Astrocyte of the cerebellum (primary cell): ENCODE results near the gene KRT86.
"Not testable (repeated sequence)": the region's sequence is repeated elsewhere in the genome, so short reads cannot be mapped to it uniquely, and the experiment has no call there.

ENCODE experiments used
- DNase-seq: peaks from one replicate; pipeline ENCODE4 v3.0.0-alpha.2; 2011; ENCODE audit warnings: low read depth
- H3K4me3 ChIP-seq: 2 replicates; pipeline ENCODE4 v1.5.1; 2011; ENCODE audit warnings: mild to moderate bottlenecking, low read depth, low read length, moderate library complexity
- in situ Hi-C: cut with HindIII; loops from 2 replicates; pipeline ENCODE4 v1.10.0; 2017; ENCODE audit warnings: low sequenced_read_pairs
- TF ChIP-seq, protein P1 (sequence below): IDR thresholded peaks from 2 replicates; pipeline ENCODE4 v1.5.1; 2012; ENCODE audit warnings: low read length, low read depth, moderate library complexity, mild to moderate bottlenecking; ENCODE audit errors: missing control alignments

KRT86 gene

DNA sequence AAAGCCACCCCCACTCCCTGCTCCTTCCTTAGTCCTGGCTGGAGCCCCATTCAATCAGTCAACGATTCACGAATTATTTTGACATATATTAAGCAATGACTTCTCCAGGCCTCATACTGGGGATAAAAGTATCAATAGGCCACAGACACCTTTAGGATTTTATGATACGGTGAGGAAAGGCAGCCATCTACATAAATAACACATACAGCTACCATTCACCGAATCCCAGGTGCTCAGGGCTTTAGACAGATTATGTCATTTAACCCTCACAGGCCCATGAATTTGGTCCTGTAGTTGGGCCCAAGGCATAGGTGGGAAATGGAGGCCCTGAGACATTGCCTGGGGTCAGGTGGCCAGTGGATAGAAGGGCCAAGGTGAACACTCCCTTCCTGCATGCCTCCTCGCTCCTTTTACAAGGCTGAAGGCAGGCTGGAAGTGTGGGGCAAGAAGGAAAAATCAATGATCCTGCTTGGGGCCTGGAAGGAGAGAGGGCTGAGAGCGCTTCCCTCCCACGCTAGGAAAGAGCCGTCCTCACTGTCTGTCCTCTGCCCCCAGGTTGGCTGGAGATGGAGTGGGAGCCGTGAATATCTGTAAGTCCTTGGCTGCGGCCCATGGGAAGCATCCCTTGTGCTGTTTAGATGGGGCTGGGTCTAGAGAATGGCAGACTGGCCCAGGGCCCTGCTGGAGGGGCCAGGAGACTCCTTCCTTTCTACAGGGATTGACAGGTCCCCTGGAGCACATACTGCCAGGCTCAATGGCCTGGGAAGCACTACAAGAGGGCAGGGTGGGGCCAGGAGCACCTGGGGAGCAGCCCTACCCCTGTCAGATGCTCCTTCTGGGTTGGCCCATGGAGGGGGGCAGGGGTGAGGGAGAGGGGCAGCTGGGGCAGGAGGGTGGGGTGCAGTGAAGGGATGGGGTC lies 26.6 kb upstream of the KRT86 start:
- TF ChIP-seq, protein P1, sequence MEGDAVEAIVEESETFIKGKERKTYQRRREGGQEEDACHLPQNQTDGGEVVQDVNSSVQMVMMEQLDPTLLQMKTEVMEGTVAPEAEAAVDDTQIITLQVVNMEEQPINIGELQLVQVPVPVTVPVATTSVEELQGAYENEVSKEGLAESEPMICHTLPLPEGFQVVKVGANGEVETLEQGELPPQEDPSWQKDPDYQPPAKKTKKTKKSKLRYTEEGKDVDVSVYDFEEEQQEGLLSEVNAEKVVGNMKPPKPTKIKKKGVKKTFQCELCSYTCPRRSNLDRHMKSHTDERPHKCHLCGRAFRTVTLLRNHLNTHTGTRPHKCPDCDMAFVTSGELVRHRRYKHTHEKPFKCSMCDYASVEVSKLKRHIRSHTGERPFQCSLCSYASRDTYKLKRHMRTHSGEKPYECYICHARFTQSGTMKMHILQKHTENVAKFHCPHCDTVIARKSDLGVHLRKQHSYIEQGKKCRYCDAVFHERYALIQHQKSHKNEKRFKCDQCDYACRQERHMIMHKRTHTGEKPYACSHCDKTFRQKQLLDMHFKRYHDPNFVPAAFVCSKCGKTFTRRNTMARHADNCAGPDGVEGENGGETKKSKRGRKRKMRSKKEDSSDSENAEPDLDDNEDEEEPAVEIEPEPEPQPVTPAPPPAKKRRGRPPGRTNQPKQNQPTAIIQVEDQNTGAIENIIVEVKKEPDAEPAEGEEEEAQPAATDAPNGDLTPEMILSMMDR: no peak
- in situ Hi-C loops: no loop called here
- H3K4me3 ChIP-seq: no peak overlapping the region
- no peak for DNase-seq

DNA sequence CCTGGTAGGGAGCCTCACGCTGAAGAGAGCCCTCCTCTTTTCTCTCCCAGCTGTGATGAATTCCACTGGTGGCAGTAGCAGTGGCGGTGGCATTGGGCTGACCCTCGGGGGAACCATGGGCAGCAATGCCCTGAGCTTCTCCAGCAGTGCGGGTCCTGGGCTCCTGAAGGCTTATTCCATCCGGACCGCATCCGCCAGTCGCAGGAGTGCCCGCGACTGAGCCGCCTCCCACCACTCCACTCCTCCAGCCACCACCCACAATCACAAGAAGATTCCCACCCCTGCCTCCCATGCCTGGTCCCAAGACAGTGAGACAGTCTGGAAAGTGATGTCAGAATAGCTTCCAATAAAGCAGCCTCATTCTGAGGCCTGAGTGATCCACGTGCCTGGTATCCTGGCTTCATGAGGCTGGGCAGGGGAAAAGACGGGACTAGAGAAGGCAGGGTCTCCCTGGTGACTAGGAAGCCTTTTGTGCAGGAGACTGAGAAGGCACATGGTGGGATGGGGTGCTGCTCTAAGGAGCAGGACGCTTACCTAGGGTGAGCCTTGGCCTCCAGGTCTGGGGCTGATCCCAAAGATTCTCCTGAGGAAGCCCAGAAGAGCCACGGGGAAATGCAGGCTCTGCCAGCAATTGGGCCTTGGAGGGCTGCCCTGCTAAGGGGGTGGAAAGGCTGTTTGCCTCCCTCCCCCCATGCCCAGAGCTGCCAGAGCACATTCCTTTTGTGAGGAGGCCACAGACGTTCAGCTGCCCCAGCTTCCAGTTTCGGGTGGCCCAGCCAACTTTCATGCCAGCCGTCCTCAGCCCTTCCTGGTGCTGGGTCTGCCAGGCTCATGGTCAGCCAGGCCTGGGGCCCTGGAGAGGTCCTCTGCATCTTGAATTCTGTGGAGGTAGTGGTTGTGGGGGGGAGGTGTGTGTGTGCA lies 25.6 kb upstream of the KRT86 start:
- H3K4me3 ChIP-seq: no peak overlapping the region
- TF ChIP-seq, protein P1: no peak
- DNase-seq: no peak
- in situ Hi-C loops: no loop called here

DNA sequence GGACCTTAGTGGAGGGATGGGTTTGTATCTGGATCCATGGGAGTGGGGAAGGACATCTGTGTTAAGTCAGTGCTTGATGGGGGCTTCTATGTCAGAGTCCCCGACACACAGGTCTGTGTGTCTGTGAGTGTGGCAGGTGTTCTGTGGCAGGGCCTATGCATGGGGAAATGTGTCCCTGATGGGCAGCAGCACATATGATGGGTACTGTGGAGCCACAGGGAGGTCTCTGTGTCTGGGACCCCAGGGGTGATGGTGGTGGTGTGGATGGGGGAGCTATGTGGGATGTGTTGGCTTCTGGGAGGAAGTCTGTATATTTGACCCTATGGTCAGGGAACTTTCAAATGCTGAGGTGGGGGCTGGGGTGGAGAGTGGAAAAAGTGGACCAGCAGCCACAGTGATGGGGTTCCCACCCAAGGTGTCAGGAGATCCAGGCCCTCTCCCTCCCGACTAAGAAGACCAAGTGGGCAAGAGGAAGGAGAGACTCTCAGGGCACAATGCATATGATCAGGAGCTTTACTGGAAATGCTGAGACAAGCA lies 24.9 kb upstream of the KRT86 start:
- no peak for DNase-seq
- TF ChIP-seq, protein P1: no peak
- in situ Hi-C loops: no loop called here
- no peak overlapping the region for H3K4me3 ChIP-seq

DNA sequence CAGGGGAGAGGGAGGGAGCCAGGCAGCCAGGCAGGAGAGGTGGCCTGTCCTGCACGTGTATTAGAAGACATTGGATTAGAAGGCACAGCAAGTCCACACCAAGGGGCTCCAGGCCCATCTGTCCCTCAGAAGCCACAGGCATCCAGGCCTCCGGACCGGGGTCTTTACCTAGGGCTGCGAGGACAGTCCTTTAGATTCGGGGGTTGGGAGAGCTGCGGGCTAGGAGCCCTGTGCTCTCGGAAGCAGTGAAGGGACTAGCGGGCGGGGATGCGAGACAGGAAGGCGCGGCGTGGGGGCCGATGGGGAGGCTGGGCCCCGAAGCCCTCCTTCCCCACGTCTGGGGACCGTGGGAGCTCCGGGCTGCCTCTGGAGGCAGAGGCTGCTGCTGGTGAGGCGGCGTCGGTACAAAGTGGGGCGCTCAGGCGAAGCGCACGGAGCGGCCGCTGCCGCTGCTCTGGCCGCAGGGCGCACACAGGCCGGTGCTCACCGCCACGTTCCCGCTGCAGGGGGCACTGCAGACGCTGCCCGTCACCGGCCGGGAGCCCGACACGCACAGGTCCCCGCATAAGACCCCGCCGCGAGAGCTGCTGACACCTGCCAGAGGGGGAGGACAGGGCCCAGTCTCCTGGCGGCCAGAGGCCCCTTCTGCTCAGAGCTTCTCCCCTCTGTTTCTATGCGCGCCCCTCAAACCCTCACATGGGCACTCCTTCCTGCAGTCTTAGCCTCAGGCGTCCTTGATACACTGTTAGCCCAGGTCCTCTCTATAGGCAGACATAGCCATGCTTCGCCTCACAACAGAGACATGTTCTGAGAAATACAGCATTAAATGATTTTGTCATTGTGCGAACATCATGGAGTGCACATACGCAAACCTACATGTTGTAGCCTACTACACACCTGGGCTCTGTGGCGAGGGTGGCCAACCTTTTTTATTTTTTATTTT lies 24.1 kb upstream of the KRT86 start:
- TF ChIP-seq, protein P1: no peak
- in situ Hi-C loops: no loop called here
- no peak overlapping the region for H3K4me3 ChIP-seq
- no peak for DNase-seq

DNA sequence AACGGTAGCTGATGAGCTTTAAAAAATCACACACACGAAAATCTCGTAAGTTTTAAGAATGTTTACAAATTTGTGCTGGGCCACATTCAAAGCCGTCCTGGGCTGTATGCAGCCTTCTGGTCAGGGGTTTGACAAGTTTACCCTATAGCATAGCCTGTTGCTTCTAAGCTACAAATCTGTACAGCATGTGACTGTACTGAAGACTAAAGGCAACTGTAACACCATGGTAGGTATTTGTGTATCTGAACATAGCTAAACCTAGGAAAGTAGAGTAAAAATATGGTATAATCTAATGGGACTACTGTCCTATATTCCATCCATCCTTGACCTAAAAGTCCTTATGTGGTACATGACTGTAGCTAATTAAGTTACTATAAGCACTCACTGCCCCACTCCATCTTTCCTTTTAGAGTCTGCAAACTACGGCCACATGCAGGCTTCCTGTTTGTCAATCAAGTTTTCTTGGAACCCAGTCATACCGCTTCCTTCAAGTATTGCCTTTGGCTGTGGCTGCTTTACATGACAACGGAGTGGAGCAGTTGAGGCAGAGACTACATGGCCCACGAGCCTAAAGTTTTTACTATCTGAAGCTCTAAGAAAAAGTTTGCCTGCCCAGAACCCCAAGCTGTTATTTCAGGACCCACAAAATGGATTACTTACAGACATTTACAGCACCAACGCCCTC lies 22.9 kb upstream of the KRT86 start:
- H3K4me3 ChIP-seq: no peak overlapping the region
- TF ChIP-seq, protein P1: no peak
- DNase-seq: no peak
- in situ Hi-C loops: no loop called here

DNA sequence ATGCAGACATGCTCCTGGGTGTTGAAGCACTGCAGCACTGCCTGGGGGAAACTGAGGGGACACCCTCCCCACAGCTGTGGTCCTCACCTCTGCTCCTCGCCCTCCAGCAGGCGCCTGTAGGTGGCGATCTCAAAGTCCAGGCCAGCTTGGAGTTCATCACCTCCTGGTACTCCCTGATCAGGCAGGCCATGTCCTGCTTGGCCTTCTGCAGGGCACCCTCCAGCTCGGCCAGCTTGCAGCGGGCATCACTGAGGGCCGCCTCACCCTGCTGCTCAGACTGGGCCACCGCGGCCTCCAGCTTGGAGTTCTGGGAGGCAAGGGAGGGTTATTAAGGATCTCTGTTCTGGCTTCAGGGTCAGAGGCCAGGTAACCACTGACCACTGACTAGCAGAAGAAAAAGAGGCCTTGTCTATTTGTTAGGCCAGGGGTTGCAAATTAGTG lies 22.2 kb upstream of the KRT86 start:
- in situ Hi-C loops, DNase-seq, H3K4me3 ChIP-seq: not testable (repeated sequence)
